Ectodermal cell (in vitro differentiated cells): ENCODE measurements around the gene PLET1.
A peak's percentile ranks its signal among the peaks of the same experiment; 100 is the strongest.

Experiments
- H3K27ac ChIP-seq: 2 replicates; pipeline ENCODE4 v1.7.0; 2013; ENCODE audit warnings: mild to moderate bottlenecking, low read depth, low read length; ENCODE audit not compliant: insufficient read depth, poor library complexity, severe bottlenecking
- H3K27me3 ChIP-seq: 2 replicates; pipeline ENCODE4 v1.7.0; 2013; ENCODE audit warnings: mild to moderate bottlenecking, low read length; ENCODE audit not compliant: insufficient read depth, control insufficient read depth, poor library complexity, severe bottlenecking
- H3K36me3 ChIP-seq: one replicate; pipeline ENCODE4 v1.7.0; 2013; ENCODE audit warnings: low read length; ENCODE audit not compliant: control insufficient read depth, insufficient read depth
- H3K4me1 ChIP-seq: one replicate; pipeline ENCODE4 v1.7.0; 2013; ENCODE audit warnings: low read length; ENCODE audit not compliant: control insufficient read depth, insufficient read depth
- H3K4me3 ChIP-seq: 2 replicates; pipeline ENCODE4 v1.7.0; 2013; ENCODE audit warnings: low read depth, low read length, control low read depth; ENCODE audit not compliant: insufficient read depth
- H3K9me3 ChIP-seq: 2 replicates; pipeline ENCODE4 v1.7.0; 2013; ENCODE audit warnings: mild to moderate bottlenecking, low read length, moderate library complexity; ENCODE audit not compliant: control insufficient read depth
- WGBS, 2 experiments: methylation state at CpG; one replicate each; pipeline ENCODE4 v1.1.7; 2013; ENCODE audit warnings: missing lambda C conversion rate in 2 of 2; 5-methylcytosine and 5-hydroxymethylcytosine counted together

PLET1 gene

GRCh38 chr11:112227471-112227870 is 33.2 kb downstream of the PLET1 start:
- Histone ChIP-seq H3K4me3 (peak overlapping the region; percentile 81), H3K9me3 (no peaks in the 10 kb centered on the region), H3K4me1 (peaks cover 6% of the 10 kb centered on the region), H3K27ac (no peak overlapping the region), H3K27me3 (peaks cover 12% of the 10 kb centered on the region), H3K36me3 (peaks cover 12% of the 10 kb centered on the region)
- WGBS, 2 experiments = 68% methylated on average over 4 of the region's 4 CpGs

DNA sequence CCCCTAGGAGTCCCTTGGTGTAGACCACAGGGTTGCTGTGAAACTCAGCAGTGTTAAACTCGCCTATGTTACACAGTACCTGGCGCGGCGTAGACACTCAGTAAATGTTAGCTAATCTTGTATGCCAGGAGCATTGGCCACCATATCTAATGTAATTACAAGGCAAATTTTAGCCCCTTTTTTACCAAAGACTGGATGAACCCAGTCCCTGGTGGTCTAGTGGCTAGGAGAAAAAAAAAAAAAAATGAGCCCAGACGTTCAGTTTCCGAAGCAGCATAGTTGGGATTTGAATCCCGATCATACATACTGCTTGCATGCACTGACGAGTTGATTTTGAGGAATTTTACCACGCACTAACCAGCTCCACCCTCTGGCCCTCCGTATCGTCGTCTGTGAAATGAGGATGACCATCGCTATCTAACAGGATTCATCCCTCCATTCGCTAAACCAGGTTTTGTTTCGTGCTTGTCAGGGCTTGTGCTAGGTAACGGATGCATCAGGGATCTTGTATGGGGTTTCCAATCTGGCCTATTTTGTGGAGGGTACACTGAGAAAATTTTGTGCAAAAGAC is 33.7 kb downstream of the PLET1 start:
- peaks cover 6% of the 10 kb centered on the region for H3K4me1 ChIP-seq
- H3K36me3 ChIP-seq = peaks cover 12% of the 10 kb centered on the region
- no peaks in the 10 kb centered on the region for H3K9me3 ChIP-seq
- peak overlapping the region; percentile 81 for H3K4me3 ChIP-seq
- 10 to 12% methylated on average over 16 of the region's 16 CpGs for WGBS, 2 experiments
- H3K27me3 ChIP-seq = peaks cover 14% of the 10 kb centered on the region
- no peak overlapping the region for H3K27ac ChIP-seq

DNA sequence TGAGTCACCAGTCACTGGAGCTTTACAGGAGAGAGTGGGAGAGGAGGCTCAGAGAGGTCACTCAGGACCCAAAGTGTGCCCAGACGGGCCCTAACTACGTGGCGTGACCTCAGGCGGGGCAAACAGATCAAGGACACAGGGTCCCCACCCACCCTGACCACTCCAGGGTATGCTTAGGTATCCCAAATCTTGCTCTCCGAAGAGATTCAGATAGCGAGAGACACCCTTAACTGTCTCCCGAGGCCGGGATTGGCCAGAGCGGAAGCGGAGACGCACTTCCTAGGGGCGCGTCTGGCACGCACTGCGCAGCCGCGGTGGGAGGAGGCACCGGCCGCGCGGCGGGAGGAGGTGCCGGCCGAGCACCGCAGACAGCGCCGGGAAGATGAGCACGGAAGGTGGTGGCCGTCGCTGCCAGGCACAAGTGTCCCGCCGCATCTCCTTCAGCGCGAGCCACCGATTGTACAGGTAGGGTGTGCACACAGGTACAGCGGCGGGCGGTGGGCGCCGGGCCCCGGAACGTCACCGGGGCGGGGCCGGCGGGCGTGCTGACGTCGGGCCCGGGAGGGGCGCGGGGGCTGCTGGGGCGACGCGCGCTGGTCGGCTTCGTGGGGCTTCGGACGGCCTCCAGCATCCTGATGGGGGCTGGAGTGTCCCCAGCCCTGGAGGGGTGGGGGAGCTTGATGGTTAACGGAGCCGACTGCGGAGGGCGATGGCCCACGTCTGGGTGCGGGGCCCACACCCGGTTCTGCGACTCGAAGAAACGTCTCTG is 34.4 kb downstream of the PLET1 start, which contains the start of gene PTS:
TSS of gene PTS (plus strand) at position 367 of the 769 bp plus-strand sequence. CDS start at position 383, 16 bp downstream.
- Histone ChIP-seq H3K9me3 (no peaks in the 10 kb centered on the region), H3K4me3 (peak within 1 kb of the TSS; percentile 81), H3K27me3 (peaks cover 14% of the 10 kb centered on the region), H3K27ac (peak within 1 kb of the TSS; percentile 40), H3K36me3 (peaks cover 12% of the 10 kb centered on the region), H3K4me1 (peaks cover 6% of the 10 kb centered on the region)
- WGBS, 2 experiments = 1% methylated on average over 70 of the region's 70 CpGs

DNA sequence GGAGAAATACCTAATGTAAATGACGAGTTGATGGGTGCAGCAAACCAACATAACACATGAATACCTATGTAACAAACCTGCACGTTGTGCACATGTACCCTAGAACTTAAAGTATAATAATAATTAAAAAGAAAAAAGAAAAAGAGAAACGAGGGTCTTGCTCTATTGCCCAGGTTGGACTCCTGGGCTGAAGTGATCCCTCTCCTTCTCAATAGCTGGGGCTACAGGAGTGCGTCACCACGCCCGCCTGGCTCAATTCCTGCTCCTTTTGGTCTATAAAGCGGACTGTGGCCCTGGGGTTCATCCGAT is 35.0 kb downstream of the PLET1 start:
- H3K27ac ChIP-seq = no peak overlapping the region
- WGBS, 2 experiments = 55 to 60% methylated on average over 6 of the region's 8 CpGs
- H3K4me3 ChIP-seq = peak overlapping the region; percentile 81
- peaks cover 14% of the 10 kb centered on the region for H3K27me3 ChIP-seq
- no peaks in the 10 kb centered on the region for H3K9me3 ChIP-seq
- H3K36me3 ChIP-seq = peaks cover 12% of the 10 kb centered on the region
- H3K4me1 ChIP-seq = peaks cover 6% of the 10 kb centered on the region

- Histone ChIP-seq H3K27me3 (peaks cover 14% of the 10 kb centered on the region), H3K27ac (no peak overlapping the region), H3K9me3 (no peaks in the 10 kb centered on the region), H3K4me3 (no peak overlapping the region), H3K4me1 (peaks cover 6% of the 10 kb centered on the region), H3K36me3 (no peaks in the 10 kb centered on the region)
- 75 to 83% methylated on average over 4 to 5 of the region's 5 CpGs for WGBS, 2 experiments
Measured at GRCh38 chr11:112223754-112224532, 36.7 kb downstream of the PLET1 start.

GRCh38 chr11:112223121-112223520 is 37.5 kb downstream of the PLET1 start:
- no peak overlapping the region for H3K27ac ChIP-seq
- H3K4me3 ChIP-seq = no peak overlapping the region
- H3K9me3 ChIP-seq = no peaks in the 10 kb centered on the region
- 83% methylated on average over 1 of the region's 1 CpG for WGBS, 2 experiments
- H3K27me3 ChIP-seq = peaks cover 14% of the 10 kb centered on the region
- H3K4me1 ChIP-seq = peaks cover 6% of the 10 kb centered on the region
- no peaks in the 10 kb centered on the region for H3K36me3 ChIP-seq

DNA sequence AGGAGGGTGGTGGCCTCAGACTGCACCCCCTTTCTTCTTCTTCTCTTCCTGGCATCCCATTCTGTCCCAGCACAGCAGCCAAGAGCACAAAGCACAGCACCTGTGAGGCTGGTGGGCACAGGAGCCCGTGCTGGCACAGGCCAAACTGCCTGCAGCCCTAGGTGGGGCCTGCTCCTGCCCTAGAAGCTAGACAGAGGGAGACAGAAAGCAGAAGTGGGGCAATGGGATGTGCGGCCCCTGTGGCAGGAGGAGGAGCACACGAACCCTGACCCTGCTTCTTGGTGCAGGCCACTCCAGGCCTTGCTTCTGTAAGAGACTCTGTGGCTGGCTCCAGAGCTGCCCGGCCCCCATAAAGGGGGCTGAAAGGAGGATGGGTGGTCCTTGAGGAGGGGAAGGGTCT is 38.4 kb downstream of the PLET1 start:
- Histone ChIP-seq H3K4me1 (peaks cover 3% of the 10 kb centered on the region), H3K9me3 (no peaks in the 10 kb centered on the region), H3K4me3 (no peak overlapping the region), H3K27ac (no peak overlapping the region), H3K27me3 (peaks cover 14% of the 10 kb centered on the region), H3K36me3 (no peaks in the 10 kb centered on the region)
- whole genome bisulfite sequencing, 2 experiments = 61 to 63% methylated on average over 4 of the region's 4 CpGs

- no peaks in the 10 kb centered on the region for H3K9me3 ChIP-seq
- H3K27me3 ChIP-seq = peaks cover 14% of the 10 kb centered on the region
- H3K4me1 ChIP-seq = no peaks in the 10 kb centered on the region
- H3K4me3 ChIP-seq = no peak overlapping the region
- 59 to 65% methylated on average over 3 of the region's 3 CpGs for WGBS, 2 experiments
- no peak overlapping the region for H3K27ac ChIP-seq
- no peaks in the 10 kb centered on the region for H3K36me3 ChIP-seq
Measured at GRCh38 chr11:112221274-112221835, 39.3 kb downstream of the PLET1 start.

GRCh38 chr11:112219476-112220232 is 41.0 kb downstream of the PLET1 start:
- 42 to 46% methylated on average over 7 of the region's 7 CpGs for WGBS, 2 experiments
- Histone ChIP-seq H3K27me3 (peaks cover 14% of the 10 kb centered on the region), H3K36me3 (no peaks in the 10 kb centered on the region), H3K4me1 (no peaks in the 10 kb centered on the region), H3K27ac (no peak overlapping the region), H3K4me3 (no peak overlapping the region), H3K9me3 (no peaks in the 10 kb centered on the region)
